DMS79 (cell line): ENCODE data around the gene JMJD8.

Experiments used
- DNase-seq: peaks from one replicate; lab custom pipeline; 2025; lab: John Stamatoyannopoulos, UW

The JMJD8 gene

DNA sequence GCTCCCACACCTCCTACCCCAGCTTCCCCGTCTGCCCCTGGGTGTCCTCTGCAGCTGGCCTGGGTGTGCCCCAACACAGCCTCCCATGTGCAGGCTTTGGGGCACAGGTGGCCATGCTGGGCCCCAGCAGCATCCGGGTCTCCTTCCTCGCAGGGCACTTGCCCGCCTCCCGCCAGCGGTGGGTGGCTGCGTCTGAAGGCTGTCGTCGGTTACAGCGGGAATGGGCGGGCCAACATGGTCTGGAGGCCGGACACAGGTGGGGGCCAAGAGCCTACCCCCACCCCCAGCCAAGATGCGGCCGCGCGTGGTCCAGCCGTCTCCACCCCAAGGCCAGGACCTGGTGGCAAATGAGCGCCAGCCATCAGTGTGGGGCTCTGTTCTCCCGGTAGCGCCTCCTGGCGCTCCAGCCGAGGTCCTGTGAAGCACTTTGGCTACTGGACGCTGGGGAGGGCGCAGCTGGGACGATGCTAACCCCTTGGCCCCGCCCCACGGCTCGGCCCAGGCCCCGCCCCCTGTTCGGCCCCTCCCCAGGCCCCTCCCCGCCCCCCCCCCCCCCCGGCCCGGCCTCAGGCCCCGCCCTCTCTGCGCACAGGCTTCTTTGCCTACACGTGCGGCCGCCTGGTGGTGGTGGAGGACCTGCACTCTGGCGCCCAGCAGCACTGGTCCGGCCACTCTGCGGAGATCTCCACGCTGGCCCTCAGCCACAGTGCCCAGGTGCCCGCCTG lies 23.5 kb downstream of the JMJD8 start:
- DNase-seq = no peak

DNA sequence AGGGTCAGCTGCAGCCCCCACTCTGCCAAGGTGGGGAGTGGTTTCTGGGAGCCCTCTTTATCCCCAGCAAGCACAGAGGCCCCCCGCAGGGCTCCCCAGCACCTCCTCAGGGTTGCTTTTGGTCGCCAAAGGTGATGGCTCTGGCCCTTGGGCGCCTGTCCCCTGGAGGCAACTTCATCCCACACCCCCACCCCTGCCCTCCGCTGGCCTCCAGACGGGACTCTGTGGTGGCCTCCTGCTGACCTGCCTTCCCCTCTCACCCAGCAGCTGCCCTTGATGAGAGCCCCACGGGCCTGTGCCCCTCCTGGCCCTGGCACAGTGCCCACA lies 24.0 kb downstream of the JMJD8 start:
- no peak for DNase-seq

DNA sequence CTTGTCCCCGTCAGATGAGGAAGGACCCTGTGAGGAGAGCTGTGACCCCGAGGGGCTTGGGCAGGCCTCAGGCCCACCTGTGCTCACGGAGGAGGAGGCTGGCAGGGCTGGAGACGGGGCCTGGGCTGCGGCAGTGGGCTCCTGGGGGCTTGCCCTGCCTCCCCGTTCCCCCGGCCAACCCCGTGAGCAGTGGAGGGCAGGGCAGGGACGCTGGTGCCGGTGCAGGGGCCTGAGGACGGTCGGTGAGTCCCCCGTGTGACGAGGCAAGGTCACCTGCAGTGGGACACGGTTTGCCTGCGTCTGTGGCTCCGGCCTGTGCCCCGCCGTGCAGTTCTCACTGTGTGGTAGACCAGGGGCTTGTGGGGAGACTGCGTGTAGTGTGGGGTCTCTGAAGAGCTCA lies 24.5 kb downstream of the JMJD8 start:
- DNase-seq = no peak

DNA sequence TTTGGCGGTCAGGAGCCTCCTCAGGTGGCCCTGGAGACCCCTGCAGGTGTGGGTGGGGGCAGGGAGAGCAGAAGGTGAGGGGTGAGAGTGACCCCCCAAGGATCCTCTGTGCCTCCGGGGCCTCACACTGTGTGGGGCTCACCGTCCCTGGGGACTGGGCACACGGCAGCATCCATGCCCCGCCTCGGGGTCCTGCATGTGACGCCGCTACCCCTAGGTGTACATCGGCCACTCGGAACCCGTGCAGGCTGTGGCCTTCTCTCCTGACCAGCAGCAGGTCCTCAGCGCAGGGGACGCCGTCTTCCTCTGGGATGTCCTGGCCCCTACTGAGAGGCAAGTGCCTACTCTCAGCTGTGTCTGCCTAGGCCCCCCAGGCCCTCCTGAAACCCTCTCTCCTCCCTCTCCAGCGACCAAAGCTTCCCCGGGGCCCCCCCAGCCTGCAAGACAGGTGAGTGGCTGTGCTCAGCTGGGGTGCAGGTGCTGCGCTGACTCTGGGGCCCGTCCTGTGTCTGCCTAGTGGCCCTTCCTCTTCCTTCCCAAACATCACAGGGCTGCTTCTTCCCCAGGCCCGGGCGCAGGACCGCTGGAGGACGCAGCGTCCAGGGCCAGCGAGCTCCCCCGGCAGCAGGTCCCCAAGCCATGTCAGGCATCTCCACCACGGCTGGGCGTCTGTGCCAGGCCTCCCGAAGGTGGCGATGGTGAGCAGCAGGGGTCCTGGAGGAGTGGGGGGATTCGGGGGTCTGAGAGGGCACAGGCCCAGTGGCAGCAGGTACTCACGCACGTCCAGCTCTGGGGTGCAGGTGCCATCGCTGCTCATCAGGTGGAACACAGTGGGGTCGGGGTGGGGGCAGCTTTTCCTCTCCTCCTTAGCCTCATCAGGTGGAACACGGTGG lies 25.2 kb downstream of the JMJD8 start:
- no peak for DNase-seq

DNA sequence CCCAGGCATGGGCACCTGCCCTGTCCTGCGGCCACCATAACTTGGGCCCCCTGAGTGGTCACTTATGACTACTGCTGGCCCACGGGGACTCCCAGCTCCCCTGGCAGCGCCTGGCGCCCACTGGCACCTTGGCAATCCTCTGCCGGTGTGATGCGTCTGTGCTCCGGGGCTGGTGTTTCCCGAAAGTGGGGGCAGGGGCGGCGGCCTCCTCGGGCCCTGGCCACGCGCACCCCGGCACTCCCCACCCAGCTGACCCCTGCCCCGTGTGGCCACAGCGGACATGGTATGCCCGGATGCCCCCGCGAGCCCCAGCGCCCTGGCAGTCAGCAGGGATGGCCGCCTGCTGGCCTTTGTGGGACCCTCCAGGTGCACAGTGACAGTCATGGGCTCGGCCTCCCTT lies 26.6 kb downstream of the JMJD8 start:
- DNase-seq = no peak

DNA sequence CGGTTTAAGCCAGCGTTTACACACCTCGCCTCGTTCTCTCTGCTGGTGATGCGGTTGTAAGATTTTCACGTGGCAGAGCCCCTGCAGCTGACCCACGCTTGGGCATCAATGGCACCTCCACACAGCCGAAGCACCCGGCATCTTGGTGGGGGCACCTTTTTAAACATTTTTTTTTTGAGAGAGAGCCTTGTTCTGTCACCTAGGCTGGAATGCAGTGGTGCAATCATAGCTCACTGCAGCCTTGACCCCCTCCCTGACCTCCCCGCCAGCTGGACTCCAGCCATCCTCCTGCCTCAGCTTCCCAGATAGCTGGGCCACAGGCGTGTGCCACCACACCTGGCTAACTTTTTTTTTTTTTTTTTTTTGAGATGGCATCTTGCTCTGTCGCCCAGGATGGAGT lies 30.1 kb downstream of the JMJD8 start:
- no peak for DNase-seq

DNA sequence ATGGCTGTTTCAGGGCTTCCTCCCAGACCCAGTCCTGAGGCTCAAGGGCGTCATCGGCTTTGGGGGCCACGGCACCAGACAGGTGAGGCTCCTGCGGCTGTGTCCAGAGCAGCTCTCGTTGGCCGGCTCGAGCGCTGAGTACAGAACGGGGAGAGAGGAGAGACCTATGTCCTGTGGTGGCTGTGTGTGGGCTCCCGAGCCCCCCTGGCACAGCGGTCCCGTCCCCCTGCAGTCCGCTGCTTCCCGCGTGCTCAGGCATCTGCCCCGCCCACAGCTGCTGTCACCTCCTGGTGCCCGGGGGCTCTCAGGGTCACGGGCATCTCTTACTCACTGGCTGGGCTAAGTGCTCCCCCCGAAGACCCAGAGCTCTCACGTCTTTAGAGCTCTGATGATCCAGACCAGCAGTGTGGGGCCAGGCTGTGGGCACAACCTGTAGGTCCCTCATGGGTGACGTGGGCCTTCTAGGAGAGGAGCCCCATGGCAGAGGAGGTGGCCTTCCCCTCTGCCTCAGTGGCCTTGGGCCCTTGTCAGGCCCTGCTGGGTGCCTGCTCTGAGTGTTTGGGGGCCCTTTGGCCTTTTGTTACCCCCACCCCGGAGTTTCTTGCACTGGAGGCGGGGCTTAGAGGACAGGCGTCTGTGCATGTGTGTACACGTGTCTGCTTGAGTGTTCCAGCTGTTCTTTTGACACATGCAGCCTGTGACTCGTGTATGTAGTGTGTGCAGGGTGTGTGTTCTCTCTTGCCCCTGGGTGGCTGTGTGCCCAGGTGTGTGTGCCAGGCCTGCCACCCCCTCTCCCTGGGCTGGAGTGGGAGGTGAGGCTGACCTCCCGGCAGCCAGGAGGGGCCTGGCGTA lies 31.5 kb downstream of the JMJD8 start:
- no peak for DNase-seq

DNA sequence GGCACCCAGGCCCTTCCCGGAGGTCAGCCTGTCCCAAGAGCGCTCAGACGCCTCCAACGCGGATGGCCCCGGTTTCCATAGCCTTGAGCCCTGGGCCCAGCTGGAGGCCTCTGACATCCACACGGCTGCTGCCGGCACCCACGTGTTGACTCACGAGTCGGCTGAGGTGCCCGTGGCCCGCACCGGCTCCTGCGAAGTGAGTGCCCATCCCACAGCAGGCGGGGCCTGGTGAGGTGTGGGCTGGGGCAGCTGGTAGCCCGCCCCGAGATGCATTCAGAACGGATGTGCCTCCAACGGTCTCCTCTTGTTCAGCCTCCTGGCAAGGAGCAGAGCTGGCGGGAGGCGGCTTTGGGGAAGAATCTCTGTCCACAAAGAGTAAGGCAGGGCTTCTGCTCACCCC lies 32.3 kb downstream of the JMJD8 start:
- no peak for DNase-seq

DNA sequence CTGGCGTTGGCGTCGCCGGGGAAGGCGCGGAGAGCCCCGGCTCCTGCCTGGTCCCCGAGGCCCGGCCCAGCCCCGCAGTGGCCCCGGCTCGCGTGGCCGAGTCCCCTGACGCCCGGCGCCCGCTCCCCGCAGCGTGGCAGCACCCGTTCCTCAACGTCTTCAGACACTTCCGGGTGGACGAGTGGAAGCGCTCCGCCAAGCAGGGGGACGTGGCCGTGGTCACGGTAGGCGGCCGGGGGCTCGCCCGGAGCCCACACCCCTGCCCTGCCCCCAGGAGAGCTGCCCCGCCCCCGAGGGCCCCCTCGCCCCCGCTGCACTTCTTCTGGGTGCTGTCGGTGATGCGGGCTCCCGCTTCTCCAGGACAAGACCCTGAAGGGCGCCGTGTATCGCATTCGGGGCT lies 34.5 kb downstream of the JMJD8 start:
- DNase-seq = no peak

DNA sequence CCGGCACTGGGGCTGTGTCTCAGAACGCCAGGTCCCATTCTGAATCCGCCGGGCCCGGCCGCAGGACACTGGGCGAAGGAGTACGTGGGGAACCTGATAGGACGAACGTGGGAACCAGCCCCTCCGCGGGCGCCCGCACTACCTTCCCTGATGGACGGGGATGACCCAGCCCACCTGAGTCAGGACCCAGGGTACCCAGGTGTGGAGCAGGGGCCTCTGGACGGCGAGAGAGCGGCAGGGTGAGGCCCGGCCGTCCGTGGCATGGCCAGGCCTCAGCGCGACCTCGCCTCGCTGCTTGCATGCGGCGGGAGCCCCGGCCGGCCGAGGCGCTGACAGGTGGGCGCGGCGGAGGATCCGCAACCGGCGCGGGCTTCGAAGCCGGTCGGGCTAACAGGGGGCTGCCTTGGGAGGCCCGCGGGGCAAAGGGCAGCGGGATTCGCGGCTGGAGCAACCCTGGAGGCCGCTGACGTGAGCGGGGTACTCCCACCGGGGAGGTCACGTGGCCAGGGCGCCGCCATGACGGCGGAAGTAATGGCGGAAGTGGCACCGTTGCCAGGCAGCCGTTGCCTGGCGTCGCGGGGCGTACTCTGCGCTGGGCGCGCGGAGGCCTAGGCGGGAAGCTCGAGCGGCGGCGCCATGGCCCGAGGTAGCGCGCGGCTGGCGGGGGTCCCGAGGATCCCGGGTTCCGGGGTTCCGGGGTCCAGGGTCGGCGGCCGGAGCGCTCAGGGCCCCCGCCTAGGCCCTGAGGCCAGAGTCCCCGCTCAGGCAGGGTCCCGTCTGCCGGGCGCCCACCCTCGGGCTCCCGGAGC lies 35.1 kb downstream of the JMJD8 start, which contains the start of gene WDR90:
Gene WDR90, plus strand, starts transcription at position 585 of the 809 bp plus-strand sequence. Its CDS starts 52 bp downstream, at position 637.
- peak; percentile 75 for DNase-seq

DNA sequence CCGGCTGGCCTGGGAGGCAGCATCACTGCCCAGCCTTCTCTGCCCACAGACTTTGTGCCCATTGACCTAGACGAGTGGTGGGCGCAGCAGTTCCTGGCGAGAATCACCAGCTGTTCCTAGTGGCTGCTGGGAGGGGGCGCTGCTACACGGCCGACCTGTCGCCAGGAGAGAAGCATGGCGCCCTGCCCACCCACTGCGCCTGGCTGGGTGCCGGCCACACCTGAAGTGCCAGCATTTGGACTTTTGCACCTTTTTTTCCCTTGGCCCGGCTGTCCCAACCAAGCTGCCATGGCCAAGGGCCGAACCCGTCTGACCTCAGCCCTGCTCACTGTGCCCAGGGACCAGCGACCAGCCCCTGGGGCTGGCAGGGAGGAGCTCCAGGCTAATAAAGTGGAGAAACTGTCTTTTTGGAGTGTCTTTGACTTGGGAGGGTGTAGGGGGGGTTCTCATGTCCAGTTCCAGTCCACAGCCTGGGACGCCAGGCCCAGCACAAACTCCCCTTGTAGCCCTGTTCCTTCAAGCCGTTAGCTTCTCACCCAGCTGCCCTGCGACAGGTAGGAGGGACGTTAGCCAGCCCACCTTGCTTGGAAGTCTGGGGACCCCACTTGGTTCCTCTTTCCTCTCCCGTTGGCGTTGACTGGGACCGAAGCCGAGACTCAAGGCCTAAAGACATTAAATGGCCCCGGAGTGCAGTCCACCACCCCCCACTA lies 35.9 kb downstream of the JMJD8 start:
- peak; percentile 17 for DNase-seq

DNA sequence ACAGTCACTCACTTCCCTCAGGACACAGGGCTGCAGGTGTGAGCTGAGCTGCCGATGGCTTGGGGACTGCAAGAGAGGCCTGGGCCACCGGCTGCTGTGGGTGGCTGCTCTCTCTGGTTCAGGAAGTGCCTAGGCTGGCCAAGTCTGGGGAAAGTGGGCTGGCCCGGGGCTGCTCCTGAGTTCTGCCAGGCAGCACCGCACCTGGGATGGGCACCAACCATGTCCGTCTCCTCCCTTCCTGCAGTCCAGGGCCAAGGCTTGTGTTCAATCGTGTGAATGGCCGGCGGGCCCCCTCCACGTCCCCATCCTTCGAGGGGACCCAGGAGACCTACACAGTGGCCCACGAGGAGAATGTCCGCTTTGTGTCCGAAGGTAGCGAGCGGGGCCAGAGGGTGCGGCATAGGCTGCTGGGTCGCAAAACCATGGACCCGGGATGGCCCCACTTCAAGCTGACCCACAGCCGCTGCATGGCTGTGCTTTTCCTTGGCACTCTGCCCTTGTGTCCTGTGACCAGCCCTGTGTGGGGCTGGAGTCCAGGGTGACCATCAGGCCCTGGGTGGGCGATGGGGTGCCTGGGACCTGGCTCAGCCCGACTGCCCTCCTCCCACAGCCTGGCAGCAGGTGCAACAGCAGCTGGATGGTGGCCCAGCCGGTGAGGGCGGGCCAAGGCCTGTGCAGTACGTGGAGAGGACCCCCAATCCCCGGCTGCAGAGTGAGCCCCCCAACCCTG lies 36.8 kb downstream of the JMJD8 start:
- no peak for DNase-seq

DNA sequence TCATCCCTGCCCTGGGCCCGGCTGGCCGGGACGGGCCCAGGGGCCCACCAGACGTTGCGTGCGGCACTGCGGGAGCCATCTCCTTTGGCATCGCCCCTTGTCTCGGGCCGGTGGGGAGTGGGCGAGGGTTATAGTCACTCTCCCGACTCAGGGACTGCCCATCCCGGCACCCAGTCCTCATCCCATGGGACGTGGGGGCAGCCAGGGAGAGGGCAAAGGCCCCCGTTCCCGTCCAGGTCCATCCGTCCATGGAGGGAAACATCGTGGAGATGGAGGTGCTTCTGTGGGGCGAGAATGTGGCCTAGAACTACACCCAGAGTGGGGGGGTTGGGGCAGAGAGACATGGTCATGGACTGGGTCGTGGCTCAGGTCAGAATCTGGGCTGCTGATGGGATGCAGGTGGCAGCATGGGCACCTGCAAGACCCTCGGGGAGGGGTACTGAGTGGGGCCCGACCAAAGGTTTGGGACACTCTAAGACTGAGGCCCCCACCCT lies 37.4 kb downstream of the JMJD8 start:
- no peak for DNase-seq

DNA sequence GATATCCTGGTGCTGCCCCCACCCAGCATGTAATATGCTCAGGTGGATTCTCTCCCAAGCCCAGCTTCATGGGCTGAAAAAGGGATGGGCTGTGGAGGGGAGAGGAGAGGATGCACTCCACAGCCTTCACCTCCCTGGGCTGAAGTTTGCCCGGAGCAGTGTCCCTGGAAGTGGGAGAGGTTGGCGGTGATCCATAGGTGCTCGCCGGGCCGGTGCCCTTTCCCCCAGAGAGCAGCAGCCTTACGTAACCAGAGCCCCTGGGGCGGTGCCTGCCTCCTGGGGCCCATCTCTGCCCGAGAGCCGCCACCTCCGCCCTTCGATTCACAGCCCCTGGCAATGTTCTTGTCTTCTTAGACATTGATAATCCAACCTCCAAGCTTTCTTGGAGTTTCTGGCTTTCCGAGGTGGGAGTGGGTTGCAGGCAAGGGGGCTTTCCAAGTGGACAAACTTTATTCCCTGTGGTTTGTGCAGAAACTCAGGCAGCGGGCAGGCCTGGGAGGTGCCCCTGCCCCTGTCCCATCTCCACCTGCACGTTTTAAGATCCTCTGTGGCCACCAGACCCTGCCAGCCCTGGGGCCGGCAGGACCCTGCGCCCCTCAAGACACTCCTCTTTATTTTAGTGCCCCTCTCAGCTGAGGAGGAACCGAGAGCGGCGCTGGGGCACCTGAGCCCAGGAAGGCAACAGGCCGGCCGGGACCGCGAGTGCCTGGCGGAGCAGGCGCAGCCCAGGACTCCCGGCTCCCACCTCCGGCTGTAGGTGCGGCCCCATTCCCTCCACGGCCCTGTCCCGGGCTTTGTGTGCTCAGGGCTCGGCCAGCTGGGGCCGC lies 38.1 kb downstream of the JMJD8 start:
- no peak for DNase-seq

DNA sequence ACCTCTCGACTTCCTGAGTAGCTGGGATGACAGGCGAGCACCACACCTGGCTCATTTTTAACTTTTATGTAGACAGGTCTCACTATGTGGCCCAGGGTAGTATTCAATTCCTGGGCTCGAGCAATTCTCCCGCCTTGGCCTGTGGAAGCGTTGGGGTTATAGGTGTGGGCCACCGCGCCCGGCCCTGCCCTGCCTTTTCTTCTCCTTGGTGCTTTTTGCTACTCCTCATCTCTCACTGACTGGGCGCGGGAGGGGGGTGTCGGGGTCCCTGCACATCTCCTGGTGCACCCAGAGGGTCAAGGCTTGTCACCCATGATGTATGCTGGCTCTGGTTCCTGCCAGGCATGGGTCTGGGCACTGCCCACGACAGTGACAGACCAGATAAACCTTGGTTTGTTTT lies 39.6 kb downstream of the JMJD8 start:
- no peak for DNase-seq

DNA sequence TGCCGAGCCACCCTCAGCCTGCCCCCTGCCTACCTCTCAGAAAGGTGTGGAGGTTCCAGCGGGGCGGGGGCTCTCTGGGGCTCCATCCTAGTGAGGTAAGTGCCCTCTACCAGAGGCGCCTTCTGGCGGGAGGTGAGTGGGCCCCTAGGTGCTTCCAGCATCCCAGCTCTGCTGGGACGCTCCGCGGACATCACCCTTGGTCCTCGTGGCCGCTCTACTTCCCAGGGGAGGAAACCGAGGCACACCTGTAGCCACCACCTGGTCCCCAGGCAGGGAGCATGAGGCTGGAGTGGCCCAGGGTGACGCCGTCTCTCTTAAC lies 41.1 kb downstream of the JMJD8 start:
- DNase-seq = no peak

DNA sequence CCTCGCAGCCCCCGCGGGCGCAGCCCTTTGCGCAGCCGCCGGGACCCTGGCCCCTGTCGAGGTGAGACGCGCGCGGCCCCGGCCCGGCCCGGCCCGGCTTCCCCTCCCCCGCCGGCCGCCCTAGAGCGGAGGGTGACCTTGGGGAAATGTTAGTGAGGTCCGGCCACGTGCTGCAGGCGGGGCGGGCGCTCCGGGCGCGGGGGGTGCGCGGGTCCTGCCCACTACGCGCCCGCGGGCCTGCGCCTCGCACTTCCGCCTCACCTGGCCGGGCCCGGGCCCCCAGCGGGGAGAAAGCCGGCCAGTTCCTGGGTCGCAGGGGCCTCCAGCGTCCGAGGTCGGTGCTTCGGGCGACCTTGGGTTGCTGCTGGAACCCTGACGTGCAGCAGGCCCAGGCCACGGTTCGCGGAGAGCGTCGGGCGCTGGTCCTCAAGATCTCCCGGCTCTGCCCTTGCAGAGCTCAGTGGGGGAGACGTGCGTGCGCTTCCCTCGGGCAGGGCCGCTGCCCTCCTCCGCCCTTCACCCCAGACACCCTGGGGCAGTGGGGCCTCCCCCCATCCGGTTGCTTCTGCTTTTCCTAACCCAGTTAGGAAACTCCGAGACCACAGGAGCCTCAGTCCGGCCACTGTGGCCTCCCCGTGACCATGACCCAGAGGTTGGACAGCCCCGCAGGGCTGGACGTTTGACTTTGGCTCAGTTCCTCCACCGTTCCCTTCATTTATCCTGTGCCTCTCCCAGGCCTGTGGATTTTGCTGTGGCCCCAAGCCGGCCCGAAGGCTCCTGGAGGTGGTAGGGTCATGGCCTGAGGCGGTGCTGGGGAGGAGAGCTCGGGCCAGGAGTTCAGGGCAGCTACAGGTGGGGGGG lies 41.7 kb downstream of the JMJD8 start:
- no peak for DNase-seq
